GM23338 (cell line): Measurements from ENCODE around the gene CALR. TPM values are rescaled to one million over a fixed set of nuclear protein-coding genes. Genes with fewer than 3 reads are reported as not detected.

ENCODE experiments used
- ATAC-seq: fragments of 200-7000 bp; cut with Tn5 transposase; 3 replicates; pipeline ENCODE4 v1.9.1; 2020
- DNase-seq: peaks from one replicate; pipeline ENCODE4 v3.0.0-alpha.2; 2015; ENCODE audit warnings: low spot score
- H2AFZ ChIP-seq: fragments of 200-600 bp; sonication (generic); 2 replicates; pipeline ENCODE4 v1.8.0; 2016; ENCODE audit warnings: antibody characterized with exemption, mild to moderate bottlenecking, moderate library complexity
- H3F3A ChIP-seq: fragments of 200-600 bp; sonication (generic); replicated peaks from 2 replicates; pipeline ENCODE4 v1.8.0; 2017; ENCODE audit warnings: antibody characterized with exemption, mixed run types, low read depth
- H3K27ac ChIP-seq: fragments of 200-600 bp; sonication (generic); 2 replicates; pipeline ENCODE4 v1.6.1; 2016; ENCODE audit warnings: low read depth
- H3K27me3 ChIP-seq: fragments of 200-600 bp; sonication (generic); 2 replicates; pipeline ENCODE4 v1.8.0; 2016; ENCODE audit warnings: mild to moderate bottlenecking, mixed run types, moderate library complexity; ENCODE audit not compliant: insufficient read depth
- H3K36me3 ChIP-seq: fragments of 200-600 bp; sonication (generic); 2 replicates; pipeline ENCODE4 v1.8.0; 2016; ENCODE audit warnings: mild to moderate bottlenecking; ENCODE audit not compliant: insufficient read depth
- H3K4me1 ChIP-seq: fragments of 200-600 bp; sonication (generic); 2 replicates; pipeline ENCODE4 v1.8.0; 2016; ENCODE audit warnings: mild to moderate bottlenecking, moderate library complexity; ENCODE audit not compliant: insufficient read depth
- H3K4me2 ChIP-seq: fragments of 200-600 bp; sonication (generic); 2 replicates; pipeline ENCODE4 v1.7.1; 2017; ENCODE audit warnings: mixed run types
- H3K4me3 ChIP-seq: fragments of 200-600 bp; sonication (generic); 2 replicates; pipeline ENCODE4 v1.6.1; 2016; ENCODE audit warnings: mixed run types
- H3K79me2 ChIP-seq: fragments of 200-600 bp; sonication (generic); replicated peaks from 2 replicates; pipeline ENCODE4 v1.8.0; 2017; ENCODE audit warnings: mild to moderate bottlenecking; ENCODE audit not compliant: insufficient read depth
- H3K9me2 ChIP-seq: fragments of 200-600 bp; sonication (generic); 2 replicates; pipeline ENCODE4 v1.8.0; 2017; ENCODE audit not compliant: insufficient read depth
- H4K20me1 ChIP-seq: fragments of 200-600 bp; sonication (generic); replicated peaks from 2 replicates; pipeline ENCODE4 v1.8.0; 2017; ENCODE audit warnings: mild to moderate bottlenecking; ENCODE audit not compliant: insufficient read depth
- H3K27ac Mint-ChIP-seq: 2 replicates; pipeline ENCODE4 v1.8.0; 2020; ENCODE audit warnings: inconsistent platforms, mild to moderate bottlenecking, moderate library complexity, mixed read lengths
- H3K27me3 Mint-ChIP-seq: 3 replicates; pipeline ENCODE4 v1.8.0; 2022; ENCODE audit warnings: low read depth, mild to moderate bottlenecking, moderate library complexity, mixed read lengths, inconsistent platforms; ENCODE audit not compliant: insufficient read depth, poor library complexity
- H3K36me3 Mint-ChIP-seq: 3 replicates; pipeline ENCODE4 v1.8.0; 2021; ENCODE audit warnings: low read depth, mild to moderate bottlenecking, inconsistent platforms, moderate library complexity, mixed read lengths
- H3K4me1 Mint-ChIP-seq: 3 replicates; pipeline ENCODE4 v1.8.0; 2020; ENCODE audit warnings: mild to moderate bottlenecking, inconsistent platforms, mixed read lengths
- H3K4me3 Mint-ChIP-seq: 3 replicates; pipeline ENCODE4 v1.8.0; 2021; ENCODE audit warnings: moderate library complexity, mild to moderate bottlenecking, inconsistent platforms, mixed read lengths
- H3K9me3 Mint-ChIP-seq: 3 replicates; pipeline ENCODE4 v1.8.0; 2020; ENCODE audit warnings: moderate library complexity, mild to moderate bottlenecking, inconsistent platforms, mixed read lengths
- EZH2 ChIP-seq: fragments of 200-600 bp; sonication (generic); IDR thresholded peaks from one replicate; pipeline ENCODE4 v1.8.0; 2017; ENCODE audit warnings: antibody characterized with exemption, mild to moderate bottlenecking, low read depth; ENCODE audit not compliant: unreplicated experiment
- POLR2AphosphoS5 ChIP-seq: IDR thresholded peaks from 2 replicates; pipeline ENCODE4 v1.6.1; 2016; ENCODE audit warnings: antibody characterized with exemption, low read depth
- STAT1 ChIP-seq: IDR thresholded peaks from one replicate; pipeline ENCODE4 v1.6.1; 2016; ENCODE audit warnings: antibody characterized with exemption; ENCODE audit not compliant: unreplicated experiment
- ZNF114 ChIP-seq: fragments of 250-450 bp; sonication (Bioruptor Pico); IDR thresholded peaks from 2 replicates; pipeline ENCODE4 v1.5.0; 2020; ENCODE audit warnings: mild to moderate bottlenecking, moderate library complexity
- polyA plus RNA-seq: library from polyadenylated mRNA; unstranded; fragments of >200 nt; fragmentation: Nextera tagmentation; extraction: Ambion mirVana; gene quantifications from 2 replicates; pipeline ENCODE4 v1.2.1, GENCODE V29; 2016
- total RNA-seq: library from RNA; depleted of rRNA; stranded (reverse); fragments of >200 nt; shearing (Covaris generic); gene quantifications from 2 replicates; pipeline ENCODE4 v1.2.3, GENCODE V29; 2014
- TF ChIP-seq, protein P1 (sequence below): IDR thresholded peaks from 2 replicates; pipeline ENCODE4 v1.6.1; 2016; ENCODE audit warnings: antibody characterized with exemption
- TF ChIP-seq, protein P2 (sequence below): fragments of 250-450 bp; sonication (Bioruptor Pico); IDR thresholded peaks from 2 replicates; pipeline ENCODE4 v1.5.0; 2020; ENCODE audit warnings: mild to moderate bottlenecking, moderate library complexity

CALR gene
- total and polyA plus RNA-seq, 2 experiments from 2014 or later = 760 to 1,131 TPM

DNA sequence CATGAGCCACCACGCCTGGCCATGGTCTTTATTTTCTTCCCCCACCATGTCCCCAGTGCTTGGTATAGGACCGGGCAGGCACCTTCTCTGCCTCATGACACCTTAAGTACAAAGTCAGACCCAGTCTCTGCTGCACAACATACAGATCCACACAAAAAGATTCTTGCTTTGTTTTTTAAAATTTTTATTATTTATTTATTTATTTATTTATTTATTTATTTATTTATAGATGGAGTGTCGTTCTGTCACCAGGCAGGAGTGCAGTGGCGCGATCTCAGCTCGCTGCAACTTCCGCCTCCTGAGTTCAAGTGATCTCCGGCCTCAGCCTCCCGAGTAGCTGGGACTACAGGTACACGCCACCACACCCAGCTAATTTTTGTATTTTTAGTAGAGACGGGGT lies 54.3 kb downstream of the CALR start:
- peaks cover 66% of the 10 kb centered on the region for H3K27me3 Mint-ChIP-seq
- no peaks in the 10 kb centered on the region for H3K36me3 ChIP-seq

More for the DNA sequence above, 54.3 kb downstream of the CALR start:
- Histone ChIP-seq H3K4me1 (no peaks in the 10 kb centered on the region; the same call in 1 of the 2 replicates), H3F3A (peaks cover 8% of the 10 kb centered on the region; the same call in 1 of the 2 replicates), H3K27ac (no peak overlapping the region), H2AFZ (no peak overlapping the region), H3K4me2 (no peak overlapping the region), H4K20me1 (no peaks in the 10 kb centered on the region; the same call in 1 of the 2 replicates), H3K79me2 (no peaks in the 10 kb centered on the region), H3K9me2 (no peaks in the 10 kb centered on the region), H3K4me3 (no peak overlapping the region), H3K27me3 (peaks cover 67% of the 10 kb centered on the region)
- Mint-ChIP-seq H3K36me3 (peaks cover 4% of the 10 kb centered on the region; the same call in 2 of the 3 replicates), H3K4me3 (no peak overlapping the region), H3K27ac (no peak overlapping the region), H3K9me3 (peaks cover 5% of the 10 kb centered on the region; the same call in 1 of the 3 replicates), H3K4me1 (peaks cover 7% of the 10 kb centered on the region)
- DNase-seq (no peak), ATAC-seq (no peak)
- TF ChIP-seq EZH2 (no peak), POLR2AphosphoS5 (no peak), ZNF114 (no peak), STAT1 (no peak)
- TF ChIP-seq, protein P1, sequence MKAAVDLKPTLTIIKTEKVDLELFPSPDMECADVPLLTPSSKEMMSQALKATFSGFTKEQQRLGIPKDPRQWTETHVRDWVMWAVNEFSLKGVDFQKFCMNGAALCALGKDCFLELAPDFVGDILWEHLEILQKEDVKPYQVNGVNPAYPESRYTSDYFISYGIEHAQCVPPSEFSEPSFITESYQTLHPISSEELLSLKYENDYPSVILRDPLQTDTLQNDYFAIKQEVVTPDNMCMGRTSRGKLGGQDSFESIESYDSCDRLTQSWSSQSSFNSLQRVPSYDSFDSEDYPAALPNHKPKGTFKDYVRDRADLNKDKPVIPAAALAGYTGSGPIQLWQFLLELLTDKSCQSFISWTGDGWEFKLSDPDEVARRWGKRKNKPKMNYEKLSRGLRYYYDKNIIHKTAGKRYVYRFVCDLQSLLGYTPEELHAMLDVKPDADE = no peak
- TF ChIP-seq, protein P2, sequence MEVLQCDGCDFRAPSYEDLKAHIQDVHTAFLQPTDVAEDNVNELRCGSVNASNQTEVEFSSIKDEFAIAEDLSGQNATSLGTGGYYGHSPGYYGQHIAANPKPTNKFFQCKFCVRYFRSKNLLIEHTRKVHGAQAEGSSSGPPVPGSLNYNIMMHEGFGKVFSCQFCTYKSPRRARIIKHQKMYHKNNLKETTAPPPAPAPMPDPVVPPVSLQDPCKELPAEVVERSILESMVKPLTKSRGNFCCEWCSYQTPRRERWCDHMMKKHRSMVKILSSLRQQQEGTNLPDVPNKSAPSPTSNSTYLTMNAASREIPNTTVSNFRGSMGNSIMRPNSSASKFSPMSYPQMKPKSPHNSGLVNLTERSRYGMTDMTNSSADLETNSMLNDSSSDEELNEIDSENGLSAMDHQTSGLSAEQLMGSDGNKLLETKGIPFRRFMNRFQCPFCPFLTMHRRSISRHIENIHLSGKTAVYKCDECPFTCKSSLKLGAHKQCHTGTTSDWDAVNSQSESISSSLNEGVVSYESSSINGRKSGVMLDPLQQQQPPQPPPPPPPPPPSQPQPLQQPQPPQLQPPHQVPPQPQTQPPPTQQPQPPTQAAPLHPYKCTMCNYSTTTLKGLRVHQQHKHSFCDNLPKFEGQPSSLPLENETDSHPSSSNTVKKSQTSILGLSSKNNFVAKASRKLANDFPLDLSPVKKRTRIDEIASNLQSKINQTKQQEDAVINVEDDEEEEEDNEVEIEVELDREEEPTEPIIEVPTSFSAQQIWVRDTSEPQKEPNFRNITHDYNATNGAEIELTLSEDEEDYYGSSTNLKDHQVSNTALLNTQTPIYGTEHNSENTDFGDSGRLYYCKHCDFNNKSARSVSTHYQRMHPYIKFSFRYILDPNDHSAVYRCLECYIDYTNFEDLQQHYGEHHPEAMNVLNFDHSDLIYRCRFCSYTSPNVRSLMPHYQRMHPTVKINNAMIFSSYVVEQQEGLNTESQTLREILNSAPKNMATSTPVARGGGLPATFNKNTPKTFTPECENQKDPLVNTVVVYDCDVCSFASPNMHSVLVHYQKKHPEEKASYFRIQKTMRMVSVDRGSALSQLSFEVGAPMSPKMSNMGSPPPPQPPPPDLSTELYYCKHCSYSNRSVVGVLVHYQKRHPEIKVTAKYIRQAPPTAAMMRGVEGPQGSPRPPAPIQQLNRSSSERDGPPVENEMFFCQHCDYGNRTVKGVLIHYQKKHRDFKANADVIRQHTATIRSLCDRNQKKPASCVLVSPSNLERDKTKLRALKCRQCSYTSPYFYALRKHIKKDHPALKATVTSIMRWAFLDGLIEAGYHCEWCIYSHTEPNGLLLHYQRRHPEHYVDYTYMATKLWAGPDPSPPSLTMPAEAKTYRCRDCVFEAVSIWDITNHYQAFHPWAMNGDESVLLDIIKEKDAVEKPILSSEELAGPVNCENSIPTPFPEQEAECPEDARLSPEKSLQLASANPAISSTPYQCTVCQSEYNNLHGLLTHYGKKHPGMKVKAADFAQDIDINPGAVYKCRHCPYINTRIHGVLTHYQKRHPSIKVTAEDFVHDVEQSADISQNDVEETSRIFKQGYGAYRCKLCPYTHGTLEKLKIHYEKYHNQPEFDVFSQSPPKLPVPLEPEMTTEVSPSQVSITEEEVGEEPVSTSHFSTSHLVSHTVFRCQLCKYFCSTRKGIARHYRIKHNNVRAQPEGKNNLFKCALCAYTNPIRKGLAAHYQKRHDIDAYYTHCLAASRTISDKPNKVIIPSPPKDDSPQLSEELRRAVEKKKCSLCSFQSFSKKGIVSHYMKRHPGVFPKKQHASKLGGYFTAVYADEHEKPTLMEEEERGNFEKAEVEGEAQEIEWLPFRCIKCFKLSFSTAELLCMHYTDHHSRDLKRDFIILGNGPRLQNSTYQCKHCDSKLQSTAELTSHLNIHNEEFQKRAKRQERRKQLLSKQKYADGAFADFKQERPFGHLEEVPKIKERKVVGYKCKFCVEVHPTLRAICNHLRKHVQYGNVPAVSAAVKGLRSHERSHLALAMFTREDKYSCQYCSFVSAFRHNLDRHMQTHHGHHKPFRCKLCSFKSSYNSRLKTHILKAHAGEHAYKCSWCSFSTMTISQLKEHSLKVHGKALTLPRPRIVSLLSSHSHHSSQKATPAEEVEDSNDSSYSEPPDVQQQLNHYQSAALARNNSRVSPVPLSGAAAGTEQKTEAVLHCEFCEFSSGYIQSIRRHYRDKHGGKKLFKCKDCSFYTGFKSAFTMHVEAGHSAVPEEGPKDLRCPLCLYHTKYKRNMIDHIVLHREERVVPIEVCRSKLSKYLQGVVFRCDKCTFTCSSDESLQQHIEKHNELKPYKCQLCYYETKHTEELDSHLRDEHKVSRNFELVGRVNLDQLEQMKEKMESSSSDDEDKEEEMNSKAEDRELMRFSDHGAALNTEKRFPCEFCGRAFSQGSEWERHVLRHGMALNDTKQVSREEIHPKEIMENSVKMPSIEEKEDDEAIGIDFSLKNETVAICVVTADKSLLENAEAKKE = no peak
